Neutrophil (primary cell): Measurements from ENCODE around the gene STARD5.

ENCODE experiments used
- H3K27ac ChIP-seq: fragments of 200-600 bp; sonication (generic); 2 replicates; pipeline ENCODE4 v1.5.1; 2016; ENCODE audit warnings: mild to moderate bottlenecking, moderate library complexity
- H3K27me3 ChIP-seq: fragments of 200-600 bp; sonication (generic); 2 replicates; pipeline ENCODE4 v1.6.0; 2016; ENCODE audit warnings: mild to moderate bottlenecking
- H3K36me3 ChIP-seq: fragments of 200-600 bp; sonication (generic); 2 replicates; pipeline ENCODE4 v1.5.1; 2017
- H3K4me1 ChIP-seq, 2 experiments: fragments of 200-600 bp in 1 of 2; sonication (generic) in 1 of 2; 1 replicate in 1 of 2; 2 replicates in 1 of 2; pipeline versions ENCODE4 v1.5.1 to v1.6.1; 2013 to 2016; ENCODE audit warnings: low read depth in 1 of 2, low read length in 1 of 2, mild to moderate bottlenecking in 1 of 2, moderate library complexity in 1 of 2; ENCODE audit not compliant: control insufficient read depth in 1 of 2, insufficient read depth in 1 of 2
- H3K4me3 ChIP-seq, 2 experiments: fragments of 200-600 bp in 1 of 2; sonication (generic) in 1 of 2; 1 replicate in 1 of 2; 2 replicates in 1 of 2; pipeline ENCODE4 v1.5.1; 2013 to 2016; ENCODE audit warnings: low read depth in 1 of 2, low read length in 1 of 2, mild to moderate bottlenecking in 1 of 2, moderate library complexity in 1 of 2
- H3K9me3 ChIP-seq: fragments of 200-600 bp; sonication (generic); 2 replicates; pipeline ENCODE4 v1.5.1; 2016
- CTCF ChIP-seq: fragments of 200-600 bp; sonication (generic); IDR thresholded peaks from 2 replicates; pipeline ENCODE4 v1.5.1; 2016; ENCODE audit warnings: antibody characterized with exemption

STARD5 gene

GRCh38 chr15:81362790-81363189 lies 38.8 kb upstream of the STARD5 start:
- Histone ChIP-seq H3K27ac (no peak overlapping the region), H3K36me3 (peaks cover 23% of the 10 kb centered on the region), H3K27me3 (no peaks in the 10 kb centered on the region), H3K4me1 (no peaks in the 10 kb centered on the region), H3K9me3 (no peaks in the 10 kb centered on the region), H3K4me3 (no peak overlapping the region)
- no peak for TF ChIP-seq CTCF

- Histone ChIP-seq H3K36me3 (peaks cover 23% of the 10 kb centered on the region), H3K27me3 (no peaks in the 10 kb centered on the region), H3K27ac (no peak overlapping the region)
Measured at GRCh38 chr15:81361891-81362290, 38.0 kb upstream of the STARD5 start.

GRCh38 chr15:81360491-81360890 lies 36.5 kb upstream of the STARD5 start:
- H3K9me3 ChIP-seq, result no peaks in the 10 kb centered on the region
- H3K36me3 ChIP-seq, result peaks cover 27% of the 10 kb centered on the region
- H3K4me3 ChIP-seq, result no peak overlapping the region
- H3K27me3 ChIP-seq, result no peaks in the 10 kb centered on the region
- TF ChIP-seq CTCF, result no peak
- H3K4me1 ChIP-seq, result no peaks in the 10 kb centered on the region
- H3K27ac ChIP-seq, result no peak overlapping the region

More at GRCh38 chr15:81361891-81362290, 38.0 kb upstream of the STARD5 start:
- Histone ChIP-seq H3K9me3 (no peaks in the 10 kb centered on the region), H3K4me3 (no peak overlapping the region), H3K4me1 (no peaks in the 10 kb centered on the region)
- TF ChIP-seq CTCF, result no peak

- TF ChIP-seq CTCF, result no peak
- Histone ChIP-seq H3K4me1 (no peaks in the 10 kb centered on the region), H3K27ac (no peak overlapping the region), H3K4me3 (no peak overlapping the region), H3K36me3 (peaks cover 21% of the 10 kb centered on the region), H3K9me3 (no peaks in the 10 kb centered on the region), H3K27me3 (no peaks in the 10 kb centered on the region)
Measured at GRCh38 chr15:81358248-81358647, 34.3 kb upstream of the STARD5 start.

- Histone ChIP-seq H3K36me3 (peaks cover 11% of the 10 kb centered on the region), H3K27ac (no peak overlapping the region), H3K27me3 (no peaks in the 10 kb centered on the region), H3K9me3 (no peaks in the 10 kb centered on the region), H3K4me1 (no peaks in the 10 kb centered on the region), H3K4me3 (no peak overlapping the region)
- no peak for TF ChIP-seq CTCF
Measured at GRCh38 chr15:81357180-81357686, 33.3 kb upstream of the STARD5 start.

GRCh38 chr15:81356252-81356651 lies 32.3 kb upstream of the STARD5 start:
- TF ChIP-seq CTCF, result no peak
- peaks cover 9% of the 10 kb centered on the region for H3K36me3 ChIP-seq
- H3K27ac ChIP-seq, result no peak overlapping the region
- no peak overlapping the region for H3K4me3 ChIP-seq
- no peaks in the 10 kb centered on the region for H3K27me3 ChIP-seq
- H3K4me1 ChIP-seq, result no peaks in the 10 kb centered on the region
- no peaks in the 10 kb centered on the region for H3K9me3 ChIP-seq
